Panc1 (cell line): ENCODE data around the gene TRIM15. TPM values are rescaled to one million over a fixed set of nuclear protein-coding genes. Genes with fewer than 3 reads are reported as not detected.

Source experiments
- ATAC-seq: fragments of 200-7000 bp; cut with Tn5 transposase; 2 replicates; pipeline ENCODE4 v1.9.1; 2020; ENCODE audit warnings: mild to moderate bottlenecking, moderate library complexity
- BruUV-seq: library from RNA; stranded (reverse); fragments of 400-500 nt; replicated peaks from 2 replicates; lab custom pipeline; 2021; lab: Mats Ljungman, UMichigan
- CTCF ChIA-PET: fragments of 300-600 bp; sonication (Branson Sonifier 250); formaldehyde crosslinking; loops from one replicate; lab custom pipeline; 2022; ENCODE audit warnings: antibody characterized with exemption; lab: Charles Lee
- POLR2A ChIA-PET: fragments of 300-600 bp; sonication (Branson Sonifier 250); formaldehyde crosslinking; loops from one replicate; lab custom pipeline; 2022; ENCODE audit warnings: antibody characterized with exemption; lab: Charles Lee
- DNase-seq: peaks from one replicate; pipeline ENCODE4 v3.0.0-alpha.2; 2010; ENCODE audit warnings: low read depth, low spot score
- H3K27ac ChIP-seq: 2 replicates; pipeline ENCODE4 v1.5.1; 2011; ENCODE audit warnings: mild to moderate bottlenecking, low read length, inconsistent platforms
- H3K27me3 ChIP-seq: fragments of 200-500 bp; sonication (Bioruptor generic); 2 replicates; pipeline ENCODE4 v1.6.0; 2014; ENCODE audit warnings: low read length, inconsistent platforms; ENCODE audit not compliant: control insufficient read depth, insufficient read depth
- H3K36me3 ChIP-seq: fragments of 200-500 bp; sonication (Bioruptor generic); 2 replicates; pipeline ENCODE4 v1.5.1; 2014; ENCODE audit warnings: inconsistent platforms, mild to moderate bottlenecking, low read length, moderate library complexity; ENCODE audit not compliant: control insufficient read depth, insufficient read depth
- H3K4me1 ChIP-seq: 2 replicates; pipeline ENCODE4 v1.5.1; 2011; ENCODE audit warnings: inconsistent platforms, mild to moderate bottlenecking, low read length, moderate library complexity; ENCODE audit not compliant: control insufficient read depth, insufficient read depth
- H3K4me3 ChIP-seq, 2 experiments: 2 replicates each; pipeline ENCODE4 v1.5.1; 2011 to 2012; ENCODE audit warnings: low read depth in 2 of 2, low read length in 2 of 2, mild to moderate bottlenecking in 2 of 2, inconsistent platforms in 1 of 2, moderate library complexity in 1 of 2
- H3K9me3 ChIP-seq: fragments of 200-500 bp; sonication (Bioruptor generic); 2 replicates; pipeline ENCODE4 v1.5.1; 2014; ENCODE audit warnings: low read depth, mild to moderate bottlenecking, inconsistent platforms, low read length, moderate library complexity; ENCODE audit not compliant: control insufficient read depth, insufficient read depth
- POLR2AphosphoS5 ChIP-seq: IDR thresholded peaks from 2 replicates; pipeline ENCODE4 v1.6.1; 2012; ENCODE audit warnings: mild to moderate bottlenecking, low read depth, low read length, moderate library complexity
- SIN3A ChIP-seq: IDR thresholded peaks from 2 replicates; pipeline ENCODE4 v1.6.1; 2012; ENCODE audit warnings: low read depth, mild to moderate bottlenecking, low read length, moderate library complexity, borderline replicate concordance; ENCODE audit not compliant: insufficient read depth
- TCF7L2 ChIP-seq: IDR thresholded peaks from 2 replicates; pipeline ENCODE4 v1.6.1; 2011; ENCODE audit warnings: mild to moderate bottlenecking, low read depth, low read length, inconsistent platforms
- in situ Hi-C: cut with HindIII; loops from 2 replicates; pipeline ENCODE4 v1.10.0; 2016; ENCODE audit warnings: low sequenced_read_pairs, low pct_unique_long_range_greater_than_20kb
- intact Hi-C: fragments of 100-400 bp; cut with micrococcal nuclease; formaldehyde crosslinking; loops from one replicate; pipeline ENCODE4 v1.10.0; 2022; ENCODE audit not compliant: unreplicated experiment
- total RNA-seq: library from RNA; stranded (reverse); gene quantifications from one replicate; pipeline ENCODE4 v1.2.1, GENCODE V29; 2021; ENCODE audit not compliant: unreplicated experiment
- TF ChIP-seq, protein P1 (sequence below), 2 experiments: IDR thresholded peaks; 2 replicates each; pipeline ENCODE4 v1.6.1; 2011 to 2012; ENCODE audit warnings: low read depth in 2 of 2, control low read depth in 1 of 2, low read length in 1 of 2, mild to moderate bottlenecking in 1 of 2, moderate library complexity in 1 of 2; ENCODE audit not compliant: insufficient read depth in 1 of 2
- TF ChIP-seq, protein P2 (sequence below): fragments of 450-650 bp; IDR thresholded peaks from 2 replicates; pipeline ENCODE4 v1.5.1; 2017; ENCODE audit warnings: mild to moderate bottlenecking

Gene TRIM15
- total RNA-seq, 1 experiment from 2014 or later: 0.13 TPM

DNA sequence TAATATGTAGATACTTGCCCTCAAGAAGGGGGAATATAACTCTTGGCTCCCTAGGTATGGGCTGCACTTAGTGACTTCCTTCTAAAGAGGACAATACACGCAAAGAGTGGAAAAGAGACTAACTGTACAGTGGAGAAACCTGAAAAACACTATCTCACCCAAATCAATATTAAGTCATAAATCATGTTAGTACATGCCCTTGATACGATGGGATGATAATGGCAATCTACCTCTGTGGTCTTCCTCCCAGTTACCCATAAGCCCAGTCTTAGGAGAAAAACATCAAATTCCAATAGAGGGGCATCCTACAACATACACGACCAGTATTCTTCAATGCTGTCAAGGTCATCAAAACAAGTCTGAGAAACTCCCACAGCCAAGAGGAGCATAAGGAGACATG is 48.6 kb downstream of the TRIM15 start:
- ChIA-PET POLR2A (no interaction called here), CTCF (no interaction called here)
- in situ Hi-C loops: no loop called here
- DNase-seq (no peak), ATAC-seq (no peak)
- peaks cover 37% of the 10 kb centered on the region for H3K4me1 ChIP-seq
- intact Hi-C loops: no loop called here
- H3K36me3 ChIP-seq: no peaks in the 10 kb centered on the region; the same call in none of the 2 replicates
- TF ChIP-seq TCF7L2: no peak
- TF ChIP-seq POLR2AphosphoS5: no peak
- TF ChIP-seq, protein P1, sequence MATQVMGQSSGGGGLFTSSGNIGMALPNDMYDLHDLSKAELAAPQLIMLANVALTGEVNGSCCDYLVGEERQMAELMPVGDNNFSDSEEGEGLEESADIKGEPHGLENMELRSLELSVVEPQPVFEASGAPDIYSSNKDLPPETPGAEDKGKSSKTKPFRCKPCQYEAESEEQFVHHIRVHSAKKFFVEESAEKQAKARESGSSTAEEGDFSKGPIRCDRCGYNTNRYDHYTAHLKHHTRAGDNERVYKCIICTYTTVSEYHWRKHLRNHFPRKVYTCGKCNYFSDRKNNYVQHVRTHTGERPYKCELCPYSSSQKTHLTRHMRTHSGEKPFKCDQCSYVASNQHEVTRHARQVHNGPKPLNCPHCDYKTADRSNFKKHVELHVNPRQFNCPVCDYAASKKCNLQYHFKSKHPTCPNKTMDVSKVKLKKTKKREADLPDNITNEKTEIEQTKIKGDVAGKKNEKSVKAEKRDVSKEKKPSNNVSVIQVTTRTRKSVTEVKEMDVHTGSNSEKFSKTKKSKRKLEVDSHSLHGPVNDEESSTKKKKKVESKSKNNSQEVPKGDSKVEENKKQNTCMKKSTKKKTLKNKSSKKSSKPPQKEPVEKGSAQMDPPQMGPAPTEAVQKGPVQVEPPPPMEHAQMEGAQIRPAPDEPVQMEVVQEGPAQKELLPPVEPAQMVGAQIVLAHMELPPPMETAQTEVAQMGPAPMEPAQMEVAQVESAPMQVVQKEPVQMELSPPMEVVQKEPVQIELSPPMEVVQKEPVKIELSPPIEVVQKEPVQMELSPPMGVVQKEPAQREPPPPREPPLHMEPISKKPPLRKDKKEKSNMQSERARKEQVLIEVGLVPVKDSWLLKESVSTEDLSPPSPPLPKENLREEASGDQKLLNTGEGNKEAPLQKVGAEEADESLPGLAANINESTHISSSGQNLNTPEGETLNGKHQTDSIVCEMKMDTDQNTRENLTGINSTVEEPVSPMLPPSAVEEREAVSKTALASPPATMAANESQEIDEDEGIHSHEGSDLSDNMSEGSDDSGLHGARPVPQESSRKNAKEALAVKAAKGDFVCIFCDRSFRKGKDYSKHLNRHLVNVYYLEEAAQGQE (IDR thresholded peaks at IDR 0.05; ENCODE audit: insufficient read depth in 1 of 2, low read depth in 2 of 2, low read length in 1 of 2): no peak
- no peak for TF ChIP-seq SIN3A
- TF ChIP-seq, protein P2, sequence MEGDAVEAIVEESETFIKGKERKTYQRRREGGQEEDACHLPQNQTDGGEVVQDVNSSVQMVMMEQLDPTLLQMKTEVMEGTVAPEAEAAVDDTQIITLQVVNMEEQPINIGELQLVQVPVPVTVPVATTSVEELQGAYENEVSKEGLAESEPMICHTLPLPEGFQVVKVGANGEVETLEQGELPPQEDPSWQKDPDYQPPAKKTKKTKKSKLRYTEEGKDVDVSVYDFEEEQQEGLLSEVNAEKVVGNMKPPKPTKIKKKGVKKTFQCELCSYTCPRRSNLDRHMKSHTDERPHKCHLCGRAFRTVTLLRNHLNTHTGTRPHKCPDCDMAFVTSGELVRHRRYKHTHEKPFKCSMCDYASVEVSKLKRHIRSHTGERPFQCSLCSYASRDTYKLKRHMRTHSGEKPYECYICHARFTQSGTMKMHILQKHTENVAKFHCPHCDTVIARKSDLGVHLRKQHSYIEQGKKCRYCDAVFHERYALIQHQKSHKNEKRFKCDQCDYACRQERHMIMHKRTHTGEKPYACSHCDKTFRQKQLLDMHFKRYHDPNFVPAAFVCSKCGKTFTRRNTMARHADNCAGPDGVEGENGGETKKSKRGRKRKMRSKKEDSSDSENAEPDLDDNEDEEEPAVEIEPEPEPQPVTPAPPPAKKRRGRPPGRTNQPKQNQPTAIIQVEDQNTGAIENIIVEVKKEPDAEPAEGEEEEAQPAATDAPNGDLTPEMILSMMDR: no peak
- no peaks in the 10 kb centered on the region for H3K9me3 ChIP-seq
- no peaks in the 10 kb centered on the region for H3K27me3 ChIP-seq
- peak overlapping the region; percentile 98; the same call in 1 of the 2 replicates for H3K27ac ChIP-seq
- peak overlapping the region; percentile 80 to 95 for H3K4me3 ChIP-seq
- BruUV-seq: no TSS peak

DNA sequence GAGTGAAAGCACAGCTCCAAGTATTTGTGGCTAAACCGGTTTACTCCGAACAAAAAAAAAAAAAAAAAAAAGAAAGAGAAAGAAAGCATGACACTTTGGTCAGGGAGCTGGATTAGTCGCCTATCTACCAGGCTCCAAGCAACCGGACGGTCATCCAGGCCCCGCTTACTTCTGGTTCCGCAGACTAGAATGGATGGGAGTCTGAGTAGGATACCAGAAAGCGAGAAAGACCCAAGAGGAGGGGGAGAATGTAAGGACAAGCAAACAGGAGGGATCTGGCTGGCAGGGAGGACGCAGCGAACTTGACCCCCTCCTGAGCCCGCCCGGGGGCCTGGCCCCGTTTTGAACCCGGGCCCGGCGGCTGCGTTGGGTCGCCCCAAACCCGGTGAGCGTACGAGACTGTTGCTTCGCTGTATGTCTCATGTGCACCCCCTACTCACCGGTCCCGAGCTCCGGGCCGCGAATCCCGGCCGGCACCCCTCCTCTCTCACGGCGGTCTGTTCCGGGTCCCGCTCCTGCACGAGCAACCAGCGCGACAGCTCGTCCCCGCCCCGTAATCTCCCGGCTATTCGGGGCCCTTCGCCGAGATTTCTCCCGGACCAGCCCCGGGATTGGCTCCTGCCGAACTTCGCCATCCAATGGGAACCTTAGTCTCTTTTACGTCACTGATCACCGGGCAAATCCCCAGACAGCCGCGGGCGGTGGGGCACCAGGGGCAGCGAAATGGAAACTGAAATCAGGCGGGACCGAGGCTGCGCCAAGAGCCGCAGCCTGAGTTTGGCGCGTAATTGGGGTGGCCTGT is 49.7 kb downstream of the TRIM15 start, which contains the start of gene TRIM26:
TSS of gene TRIM26 (minus strand) at position 542 of the 802 bp plus-strand sequence. CDS start 14,303 bp downstream, outside the sequence.
- intact Hi-C loops (no loop called here), in situ Hi-C loops (no loop called here)
- DNase-seq: peak; percentile 86
- TF ChIP-seq, protein P1 (IDR thresholded peaks at IDR 0.05; ENCODE audit: insufficient read depth in 1 of 2, low read depth in 2 of 2, low read length in 1 of 2): no peak
- TF ChIP-seq SIN3A: peak; percentile 78; the same call in 1 of the 2 replicates
- TF ChIP-seq POLR2AphosphoS5: peak; percentile 76
- TF ChIP-seq, protein P2: no peak
- ChIA-PET POLR2A (interaction anchor here (0.7 to 1.7 kb wide), 2 partner anchors 95 to 113 kb away, joined by 6 to 7 read pairs; no protein-coding TSS in a partner anchor), CTCF (interaction anchor here (0.6 kb wide), 1 partner anchor 1293 kb away, joined by 3 read pairs; no protein-coding TSS in a partner anchor)
- no peaks in the 10 kb centered on the region; the same call in none of the 2 replicates for H3K36me3 ChIP-seq
- no peaks in the 10 kb centered on the region for H3K9me3 ChIP-seq
- peak; percentile 94 for ATAC-seq
- H3K27me3 ChIP-seq: no peaks in the 10 kb centered on the region
- BruUV-seq: no TSS peak
- H3K4me1 ChIP-seq: peaks cover 26% of the 10 kb centered on the region
- H3K4me3 ChIP-seq: peak within 1 kb of the TSS; percentile 80 to 95
- H3K27ac ChIP-seq: peak within 1 kb of the TSS; percentile 98
